GM21786 (cell line): ENCODE results near the gene MAP7.

Experiments
- ATAC-seq: cut with Tn5 transposase; IDR thresholded peaks from one replicate; pipeline ENCODE4 v1.9.1; 2021; ENCODE audit not compliant: unreplicated experiment

The MAP7 gene

DNA sequence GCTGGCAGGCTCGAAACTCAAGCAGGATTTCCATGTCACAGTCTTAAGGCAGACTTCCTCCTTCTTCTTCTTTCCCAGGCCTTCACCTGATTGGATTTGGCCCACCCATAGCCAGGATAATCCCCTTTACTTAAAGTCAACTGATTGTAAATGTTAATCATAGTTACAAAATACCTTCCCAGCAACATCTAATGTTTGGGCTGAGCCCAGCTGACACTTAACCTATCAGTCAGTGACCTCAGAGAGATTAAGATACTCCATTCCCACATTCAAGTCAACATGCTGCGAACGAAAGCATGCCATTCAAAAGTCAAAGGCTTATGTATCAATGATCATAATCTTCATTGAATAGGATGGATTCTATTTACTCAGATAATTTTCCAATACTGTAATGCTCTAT, 16.0 kb downstream of the MAP7 start:
- no peak for ATAC-seq

- no peak for ATAC-seq
Observed at GRCh38 chr6:136533487-136533886, 16.7 kb downstream of the MAP7 start.

- no peak for ATAC-seq
Observed at GRCh38 chr6:136532030-136532429, 18.2 kb downstream of the MAP7 start.

- ATAC-seq = no peak
Observed at GRCh38 chr6:136529710-136530109, 20.5 kb downstream of the MAP7 start.

DNA sequence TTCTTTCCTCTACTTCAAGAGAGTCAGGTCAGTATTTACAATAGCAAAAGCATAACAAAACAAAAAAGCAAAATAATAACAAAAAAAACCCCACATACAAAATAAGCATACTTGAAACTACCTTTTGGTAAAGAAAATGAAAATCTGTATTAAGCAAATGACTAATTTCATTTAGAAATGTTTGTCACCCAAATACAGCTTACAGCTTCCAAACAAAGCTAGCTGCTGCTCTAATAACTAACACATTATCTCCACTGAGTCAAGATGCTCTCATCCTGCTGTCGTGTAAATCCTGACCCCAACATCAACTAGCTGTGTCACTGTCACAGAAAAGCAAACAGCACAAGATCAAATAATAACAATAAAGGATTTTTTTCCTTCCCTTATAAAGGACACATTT, 21.7 kb downstream of the MAP7 start:
- ATAC-seq = no peak

DNA sequence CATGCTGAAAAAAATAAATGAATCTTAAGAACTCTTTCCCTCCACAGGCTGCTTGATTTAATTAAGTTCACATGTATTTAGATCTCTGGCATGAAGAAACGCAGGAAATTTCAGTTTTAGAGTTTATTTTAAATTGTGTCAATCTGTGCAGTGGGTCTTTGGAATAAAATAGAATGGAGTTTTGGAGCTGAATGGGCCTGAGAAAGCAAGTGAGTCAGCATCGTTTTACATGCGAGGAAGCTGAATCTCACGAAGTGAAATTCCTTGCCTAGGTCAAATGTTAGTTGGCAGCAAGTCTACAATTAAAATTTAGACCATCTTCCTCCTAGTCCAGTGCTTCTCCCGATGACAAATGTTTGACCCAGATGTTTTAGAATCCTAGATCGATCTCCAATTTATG, 22.4 kb downstream of the MAP7 start:
- no peak for ATAC-seq

DNA sequence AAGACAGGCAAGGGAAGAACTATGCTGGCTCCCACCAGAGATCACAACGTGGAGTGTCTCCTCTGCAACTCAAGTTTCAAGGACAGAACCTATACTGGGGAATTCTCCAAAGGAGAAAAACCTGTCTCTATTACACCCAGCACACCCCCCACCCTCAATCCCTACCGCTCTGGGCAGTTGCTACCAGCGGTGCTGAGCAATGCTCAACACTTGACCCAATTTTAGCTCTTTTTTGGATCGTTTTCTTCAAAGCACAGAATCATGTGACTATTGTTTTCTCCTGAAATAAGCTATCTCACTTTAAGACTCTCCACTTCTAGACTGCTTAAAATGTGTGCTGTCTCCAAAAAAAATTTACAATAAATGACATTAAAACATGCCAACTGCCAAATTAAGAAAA, 23.3 kb downstream of the MAP7 start:
- ATAC-seq = no peak

- no peak for ATAC-seq
Observed at GRCh38 chr6:136526196-136526930, 23.9 kb downstream of the MAP7 start.

DNA sequence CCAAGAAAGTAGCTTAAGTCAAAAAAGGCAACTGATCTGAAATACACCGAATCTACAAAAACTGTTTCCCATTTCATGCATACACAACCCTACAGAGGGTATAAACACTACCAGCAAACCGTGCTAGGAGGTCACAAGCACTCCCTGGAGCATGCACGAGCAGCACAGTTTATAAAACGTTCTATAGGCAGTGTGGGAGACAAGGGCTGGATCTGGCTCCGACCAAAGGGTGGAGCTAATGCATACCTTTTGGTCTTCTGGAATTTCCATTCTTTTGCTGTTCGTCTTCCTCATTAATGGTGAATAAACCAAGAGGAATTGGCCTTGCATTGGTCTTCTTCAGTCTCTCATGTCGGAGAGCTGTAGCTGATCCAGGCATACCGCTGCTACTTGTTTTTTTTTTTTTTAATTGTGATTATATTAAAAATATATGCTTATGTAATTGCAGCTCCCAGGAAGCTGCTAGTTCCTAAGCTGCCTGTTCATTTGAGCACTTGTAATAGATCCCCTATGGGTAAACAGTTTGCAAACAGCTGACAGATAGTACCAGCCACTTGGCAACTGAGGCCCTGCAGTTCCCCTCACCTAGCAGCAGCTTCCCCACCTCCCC, 24.5 kb downstream of the MAP7 start:
- ATAC-seq = no peak

- ATAC-seq = no peak
Observed at GRCh38 chr6:136524936-136525413, 25.2 kb downstream of the MAP7 start.

DNA sequence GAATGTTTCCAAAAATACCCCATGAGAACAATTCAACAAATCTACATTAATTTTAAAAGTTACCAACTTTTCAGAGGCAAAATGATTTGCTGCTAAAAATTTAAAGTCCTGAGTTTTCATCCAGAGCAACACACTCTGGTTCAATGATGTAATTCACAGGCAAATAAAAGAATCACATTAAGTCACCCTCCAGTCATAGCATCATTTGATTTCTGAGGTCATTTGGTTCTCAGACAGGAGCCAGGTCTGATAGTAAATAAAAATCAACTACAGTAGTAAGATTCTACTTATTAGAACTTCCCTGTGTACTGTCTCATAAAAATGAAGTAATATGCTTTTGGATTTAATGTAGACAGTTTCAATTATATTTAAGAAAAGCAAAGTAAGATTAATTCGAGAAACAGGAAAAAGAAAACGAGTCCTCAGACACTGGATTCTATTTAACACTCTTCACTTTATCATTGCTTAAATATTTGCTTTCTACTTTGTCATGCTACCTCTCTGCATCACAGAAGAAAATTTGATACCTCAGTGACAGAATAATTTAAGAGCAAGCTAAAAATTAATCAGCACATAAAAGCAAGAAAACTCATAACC, 25.8 kb downstream of the MAP7 start:
- no peak for ATAC-seq

- no peak for ATAC-seq
Observed at GRCh38 chr6:136523196-136523595, 27.0 kb downstream of the MAP7 start.

- no peak for ATAC-seq
Observed at GRCh38 chr6:136522636-136523035, 27.6 kb downstream of the MAP7 start.

GRCh38 chr6:136521911-136522310, 28.3 kb downstream of the MAP7 start:
- no peak for ATAC-seq

GRCh38 chr6:136521427-136521826, 28.8 kb downstream of the MAP7 start:
- ATAC-seq = no peak

GRCh38 chr6:136520517-136520916, 29.7 kb downstream of the MAP7 start:
- no peak for ATAC-seq

DNA sequence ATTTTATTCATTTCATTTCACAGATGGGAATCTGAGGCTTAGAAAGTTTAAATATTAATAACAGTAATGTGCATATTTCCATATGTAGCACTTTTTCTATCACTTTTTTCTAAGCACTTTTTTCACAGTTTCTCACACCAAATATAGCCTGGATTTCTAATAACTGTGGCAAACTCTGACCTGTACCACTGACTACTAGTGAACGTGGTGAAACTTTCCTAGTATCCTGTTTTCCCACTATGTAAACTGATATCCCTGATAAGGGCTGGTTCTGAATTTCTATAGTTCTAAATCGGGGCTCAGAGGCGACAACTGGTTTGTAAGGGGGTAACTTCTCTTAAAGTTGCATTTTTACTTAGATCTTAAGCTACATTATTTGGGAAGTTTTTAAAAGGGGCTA, 32.6 kb downstream of the MAP7 start:
- ATAC-seq = no peak

DNA sequence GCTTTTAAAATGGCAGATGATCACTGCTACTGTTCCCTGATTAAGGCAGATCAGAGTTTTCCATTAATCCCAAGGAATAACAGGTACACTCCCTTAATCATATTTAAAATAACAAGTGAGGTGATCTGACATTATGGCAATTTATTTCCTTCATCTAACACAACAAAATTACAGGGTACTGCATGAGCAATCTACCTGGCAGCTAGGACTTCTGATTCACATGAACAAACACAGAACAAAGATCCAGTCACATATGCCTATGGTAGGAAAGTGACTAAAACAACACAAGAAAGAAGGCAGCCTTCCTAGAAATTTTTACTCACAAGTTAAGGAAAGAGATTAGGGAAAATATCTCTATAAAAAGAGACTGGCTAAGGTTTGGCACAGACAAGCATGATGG, 33.2 kb downstream of the MAP7 start:
- ATAC-seq = no peak

DNA sequence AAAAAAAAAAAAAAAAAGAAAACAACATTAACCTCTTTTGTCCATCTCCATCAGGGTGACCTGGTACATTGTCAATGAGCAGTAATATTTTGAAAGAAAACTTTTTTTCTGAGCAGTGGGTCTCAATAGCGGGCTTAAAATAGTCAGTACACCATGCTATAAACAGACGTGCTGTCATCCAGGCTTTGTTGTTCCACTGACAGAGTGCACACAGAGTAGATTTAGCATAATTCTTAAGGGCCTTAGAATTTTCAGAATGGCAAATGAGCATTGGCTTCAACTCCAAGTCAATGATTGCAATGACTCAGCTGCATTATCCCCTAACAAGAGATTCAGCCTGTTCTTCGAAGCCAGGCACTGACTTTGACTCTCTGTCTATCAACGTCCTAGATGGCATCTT, 35.6 kb downstream of the MAP7 start:
- ATAC-seq = no peak

DNA sequence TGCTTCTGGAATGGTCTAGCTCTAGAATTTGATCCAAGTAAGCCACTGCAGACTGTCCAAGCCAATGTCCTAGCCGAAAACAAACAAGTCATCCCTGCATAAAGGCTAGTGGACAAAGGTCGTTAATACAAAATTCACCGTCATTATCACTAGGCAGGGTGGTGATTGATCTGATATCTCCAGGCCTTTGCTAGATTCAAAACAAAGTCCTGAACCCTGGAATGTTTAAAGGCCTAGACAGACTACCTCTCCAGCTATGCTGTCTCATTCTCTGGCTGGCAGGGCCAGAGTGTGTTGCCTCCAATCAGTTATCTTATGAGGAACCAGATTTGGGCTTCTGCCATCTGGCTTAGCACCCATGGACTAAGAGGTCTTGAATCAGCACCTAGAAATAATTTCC, 38.3 kb downstream of the MAP7 start:
- ATAC-seq = no peak

DNA sequence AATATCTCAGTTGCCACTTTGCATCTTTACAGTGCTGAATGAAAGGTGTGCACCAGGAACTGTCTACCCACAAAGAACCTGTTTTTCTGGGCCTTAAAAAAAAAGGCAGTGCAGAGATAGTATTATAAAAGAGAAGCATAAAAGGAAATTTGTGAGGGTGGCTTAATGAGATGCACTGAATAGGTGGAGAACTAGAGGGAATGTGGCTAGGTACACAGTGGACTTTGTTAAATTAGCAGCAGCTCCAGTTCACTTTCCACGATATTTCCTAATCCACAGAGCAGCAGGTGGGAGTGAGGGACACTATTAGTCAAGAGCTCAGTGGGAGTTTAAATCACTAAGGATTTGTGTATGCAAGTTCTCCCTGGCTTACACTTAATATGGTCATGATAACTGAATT, 38.8 kb downstream of the MAP7 start:
- ATAC-seq = no peak

GRCh38 chr6:136510782-136511181, 39.4 kb downstream of the MAP7 start:
- ATAC-seq = no peak
